Measurements from ENCODE around the gene PHF21B.
"Not testable (repeated sequence)": the region's sequence is repeated elsewhere in the genome, so short reads cannot be mapped to it uniquely, and the experiment has no call there.

Gene PHF21B

GRCh38 chr22:44921766-44922165 lies 88.0 kb downstream of the PHF21B start:
- not testable (repeated sequence) for DNase-seq (ENCODE audit: low read depth in 2 of 2, low spot score in 1 of 2)

- no peak for DNase-seq (ENCODE audit: low read depth in 2 of 2, low spot score in 1 of 2)
These were observed 89.6 kb downstream of the PHF21B start for GRCh38 chr22:44920183-44920582.

GRCh38 chr22:44919691-44920090 lies 90.1 kb downstream of the PHF21B start:
- DNase-seq (ENCODE audit: low read depth in 2 of 2, low spot score in 1 of 2): no peak

GRCh38 chr22:44918925-44919392 lies 90.8 kb downstream of the PHF21B start:
- DNase-seq (ENCODE audit: low read depth in 2 of 2, low spot score in 1 of 2): no peak

- no peak for DNase-seq (ENCODE audit: low read depth in 2 of 2, low spot score in 1 of 2)
These were observed 91.5 kb downstream of the PHF21B start for GRCh38 chr22:44918166-44918924.

- DNase-seq (ENCODE audit: low read depth in 2 of 2, low spot score in 1 of 2): no peak
These were observed 92.2 kb downstream of the PHF21B start for GRCh38 chr22:44917372-44918165.

GRCh38 chr22:44916281-44917231 lies 93.2 kb downstream of the PHF21B start:
- no peak for DNase-seq (ENCODE audit: low read depth in 2 of 2, low spot score in 1 of 2)

GRCh38 chr22:44915441-44915840 lies 94.4 kb downstream of the PHF21B start:
- no peak for DNase-seq (ENCODE audit: low read depth in 2 of 2, low spot score in 1 of 2)

GRCh38 chr22:44914026-44914721 lies 95.6 kb downstream of the PHF21B start:
- no peak for DNase-seq (ENCODE audit: low read depth in 2 of 2, low spot score in 1 of 2)

- no peak for DNase-seq (ENCODE audit: low read depth in 2 of 2, low spot score in 1 of 2)
These were observed 96.4 kb downstream of the PHF21B start for GRCh38 chr22:44913198-44913983.

GRCh38 chr22:44909241-44909640 lies 100.6 kb downstream of the PHF21B start:
- DNase-seq (ENCODE audit: low read depth in 2 of 2, low spot score in 1 of 2): no peak

- DNase-seq (ENCODE audit: low read depth in 2 of 2, low spot score in 1 of 2): no peak
These were observed 101.8 kb downstream of the PHF21B start for GRCh38 chr22:44907765-44908737.

- DNase-seq (ENCODE audit: low read depth in 2 of 2, low spot score in 1 of 2): no peak
These were observed 102.7 kb downstream of the PHF21B start for GRCh38 chr22:44906999-44907644.

GRCh38 chr22:44906248-44906936 lies 103.4 kb downstream of the PHF21B start:
- no peak for DNase-seq (ENCODE audit: low read depth in 2 of 2, low spot score in 1 of 2)

- DNase-seq (ENCODE audit: low read depth in 2 of 2, low spot score in 1 of 2): not testable (repeated sequence)
These were observed 105.2 kb downstream of the PHF21B start for GRCh38 chr22:44904492-44905152.

- DNase-seq (ENCODE audit: low read depth in 2 of 2, low spot score in 1 of 2): not testable (repeated sequence)
These were observed 106.6 kb downstream of the PHF21B start for GRCh38 chr22:44903164-44903563.

GRCh38 chr22:44901301-44901700 lies 108.5 kb downstream of the PHF21B start:
- DNase-seq (ENCODE audit: low read depth in 2 of 2, low spot score in 1 of 2): no peak
